Measurements from ENCODE around the gene MED29. TPM values are rescaled to one million over a fixed set of nuclear protein-coding genes. Genes with fewer than 3 reads are reported as not detected.

MED29 gene
- total RNA-seq, 4 donors from 2014 or later: 25.4 to 52.8 (median 41.0) TPM

- Histone ChIP-seq H3K4me1 (peaks cover 0 to under 1% (median 0%) of the 10 kb centered on the region in 4 donors), H3K36me3 (peaks cover 0 to 9% (median 0%) of the 10 kb centered on the region in 3 donors), H3K9me3 (no peaks in the 10 kb centered on the region), H3K27ac (no peak overlapping the region), H3K27me3 (no peaks in the 10 kb centered on the region), H3K4me3 (no peak overlapping the region)
- DNase-seq: no peak
- TF ChIP-seq, protein P1, sequence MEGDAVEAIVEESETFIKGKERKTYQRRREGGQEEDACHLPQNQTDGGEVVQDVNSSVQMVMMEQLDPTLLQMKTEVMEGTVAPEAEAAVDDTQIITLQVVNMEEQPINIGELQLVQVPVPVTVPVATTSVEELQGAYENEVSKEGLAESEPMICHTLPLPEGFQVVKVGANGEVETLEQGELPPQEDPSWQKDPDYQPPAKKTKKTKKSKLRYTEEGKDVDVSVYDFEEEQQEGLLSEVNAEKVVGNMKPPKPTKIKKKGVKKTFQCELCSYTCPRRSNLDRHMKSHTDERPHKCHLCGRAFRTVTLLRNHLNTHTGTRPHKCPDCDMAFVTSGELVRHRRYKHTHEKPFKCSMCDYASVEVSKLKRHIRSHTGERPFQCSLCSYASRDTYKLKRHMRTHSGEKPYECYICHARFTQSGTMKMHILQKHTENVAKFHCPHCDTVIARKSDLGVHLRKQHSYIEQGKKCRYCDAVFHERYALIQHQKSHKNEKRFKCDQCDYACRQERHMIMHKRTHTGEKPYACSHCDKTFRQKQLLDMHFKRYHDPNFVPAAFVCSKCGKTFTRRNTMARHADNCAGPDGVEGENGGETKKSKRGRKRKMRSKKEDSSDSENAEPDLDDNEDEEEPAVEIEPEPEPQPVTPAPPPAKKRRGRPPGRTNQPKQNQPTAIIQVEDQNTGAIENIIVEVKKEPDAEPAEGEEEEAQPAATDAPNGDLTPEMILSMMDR (IDR thresholded peaks at IDR 0.05): no peak
- no peak for TF ChIP-seq POLR2A (IDR thresholded peaks at IDR 0.05)
Observed at GRCh38 chr19:39423258-39424086, 32.3 kb downstream of the MED29 start.

GRCh38 chr19:39424934-39425333 lies 33.8 kb downstream of the MED29 start:
- Histone ChIP-seq H3K27me3 (no peaks in the 10 kb centered on the region), H3K27ac (no peak overlapping the region), H3K4me1 (peaks cover 0 to 8% (median 0%) of the 10 kb centered on the region in 4 donors), H3K36me3 (no peaks in the 10 kb centered on the region), H3K4me3 (no peak overlapping the region), H3K9me3 (no peaks in the 10 kb centered on the region)
- TF ChIP-seq POLR2A (IDR thresholded peaks at IDR 0.05): no peak
- TF ChIP-seq, protein P1 (IDR thresholded peaks at IDR 0.05): no peak
- DNase-seq: no peak

- Histone ChIP-seq H3K4me1 (peaks cover 0 to 14% (median 2%) of the 10 kb centered on the region in 4 donors), H3K36me3 (no peaks in the 10 kb centered on the region), H3K27ac (no peak overlapping the region), H3K4me3 (no peak overlapping the region), H3K27me3 (no peaks in the 10 kb centered on the region), H3K9me3 (no peaks in the 10 kb centered on the region)
- no peak for DNase-seq
- no peak for TF ChIP-seq POLR2A (IDR thresholded peaks at IDR 0.05)
- TF ChIP-seq, protein P1 (IDR thresholded peaks at IDR 0.05): no peak
Observed at GRCh38 chr19:39425744-39426143, 34.6 kb downstream of the MED29 start.

GRCh38 chr19:39426170-39426569 lies 35.0 kb downstream of the MED29 start:
- Histone ChIP-seq H3K4me3 (no peak overlapping the region), H3K27ac (no peak overlapping the region), H3K36me3 (no peaks in the 10 kb centered on the region), H3K27me3 (no peaks in the 10 kb centered on the region), H3K9me3 (no peaks in the 10 kb centered on the region), H3K4me1 (peaks cover 0 to 18% (median 6%) of the 10 kb centered on the region in 4 donors)
- DNase-seq: no peak
- no peak for TF ChIP-seq POLR2A (IDR thresholded peaks at IDR 0.05)

- no peak for TF ChIP-seq POLR2A (IDR thresholded peaks at IDR 0.05)
- TF ChIP-seq, protein P1 (IDR thresholded peaks at IDR 0.05): no peak
- Histone ChIP-seq H3K4me3 (no peak overlapping the region), H3K9me3 (no peaks in the 10 kb centered on the region), H3K4me1 (peaks cover 0 to 19% (median 8%) of the 10 kb centered on the region in 4 donors), H3K27ac (peak overlapping the region in 3 of 4 donors; percentile 46 to 86 (median 71)), H3K27me3 (no peaks in the 10 kb centered on the region), H3K36me3 (peaks cover 0 to 10% (median 0%) of the 10 kb centered on the region in 3 donors)
- DNase-seq: no peak
Observed at GRCh38 chr19:39427707-39428106, 36.5 kb downstream of the MED29 start.

All from Peyer's patch (tissue), 4 donors.